ENCODE results near the gene CLPTM1L.

DNA sequence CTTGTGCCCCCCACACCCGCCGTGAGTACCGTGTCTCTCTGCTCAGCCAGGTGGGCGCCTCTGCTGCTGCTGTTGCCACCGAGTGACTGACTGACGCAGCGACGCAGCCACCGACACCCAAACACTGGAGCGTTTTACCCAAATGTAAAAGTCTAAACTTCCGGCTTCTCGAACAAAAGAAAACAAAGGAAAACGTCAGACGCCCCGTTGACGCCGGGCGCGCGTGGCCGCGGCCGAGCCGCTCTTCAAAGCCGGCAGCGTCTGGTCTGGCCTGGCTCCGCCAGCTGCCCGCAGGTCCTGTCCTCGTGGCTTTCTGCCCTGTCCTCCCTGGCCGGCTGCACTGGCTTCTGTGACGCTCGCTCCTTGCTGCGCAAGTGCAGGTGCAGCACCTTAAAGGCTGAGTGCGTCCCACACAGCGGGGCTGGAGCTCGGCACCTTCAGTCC lies 41.4 kb upstream of the CLPTM1L start:
- TF ChIP-seq, protein P1, sequence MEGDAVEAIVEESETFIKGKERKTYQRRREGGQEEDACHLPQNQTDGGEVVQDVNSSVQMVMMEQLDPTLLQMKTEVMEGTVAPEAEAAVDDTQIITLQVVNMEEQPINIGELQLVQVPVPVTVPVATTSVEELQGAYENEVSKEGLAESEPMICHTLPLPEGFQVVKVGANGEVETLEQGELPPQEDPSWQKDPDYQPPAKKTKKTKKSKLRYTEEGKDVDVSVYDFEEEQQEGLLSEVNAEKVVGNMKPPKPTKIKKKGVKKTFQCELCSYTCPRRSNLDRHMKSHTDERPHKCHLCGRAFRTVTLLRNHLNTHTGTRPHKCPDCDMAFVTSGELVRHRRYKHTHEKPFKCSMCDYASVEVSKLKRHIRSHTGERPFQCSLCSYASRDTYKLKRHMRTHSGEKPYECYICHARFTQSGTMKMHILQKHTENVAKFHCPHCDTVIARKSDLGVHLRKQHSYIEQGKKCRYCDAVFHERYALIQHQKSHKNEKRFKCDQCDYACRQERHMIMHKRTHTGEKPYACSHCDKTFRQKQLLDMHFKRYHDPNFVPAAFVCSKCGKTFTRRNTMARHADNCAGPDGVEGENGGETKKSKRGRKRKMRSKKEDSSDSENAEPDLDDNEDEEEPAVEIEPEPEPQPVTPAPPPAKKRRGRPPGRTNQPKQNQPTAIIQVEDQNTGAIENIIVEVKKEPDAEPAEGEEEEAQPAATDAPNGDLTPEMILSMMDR (IDR thresholded peaks at IDR 0.05), result no peak
- TF ChIP-seq POLR2A (IDR thresholded peaks at IDR 0.05), result no peak

All from tibial nerve (tissue), 3 donors.